Measurements from ENCODE around the gene RAB34.

The RAB34 gene

DNA sequence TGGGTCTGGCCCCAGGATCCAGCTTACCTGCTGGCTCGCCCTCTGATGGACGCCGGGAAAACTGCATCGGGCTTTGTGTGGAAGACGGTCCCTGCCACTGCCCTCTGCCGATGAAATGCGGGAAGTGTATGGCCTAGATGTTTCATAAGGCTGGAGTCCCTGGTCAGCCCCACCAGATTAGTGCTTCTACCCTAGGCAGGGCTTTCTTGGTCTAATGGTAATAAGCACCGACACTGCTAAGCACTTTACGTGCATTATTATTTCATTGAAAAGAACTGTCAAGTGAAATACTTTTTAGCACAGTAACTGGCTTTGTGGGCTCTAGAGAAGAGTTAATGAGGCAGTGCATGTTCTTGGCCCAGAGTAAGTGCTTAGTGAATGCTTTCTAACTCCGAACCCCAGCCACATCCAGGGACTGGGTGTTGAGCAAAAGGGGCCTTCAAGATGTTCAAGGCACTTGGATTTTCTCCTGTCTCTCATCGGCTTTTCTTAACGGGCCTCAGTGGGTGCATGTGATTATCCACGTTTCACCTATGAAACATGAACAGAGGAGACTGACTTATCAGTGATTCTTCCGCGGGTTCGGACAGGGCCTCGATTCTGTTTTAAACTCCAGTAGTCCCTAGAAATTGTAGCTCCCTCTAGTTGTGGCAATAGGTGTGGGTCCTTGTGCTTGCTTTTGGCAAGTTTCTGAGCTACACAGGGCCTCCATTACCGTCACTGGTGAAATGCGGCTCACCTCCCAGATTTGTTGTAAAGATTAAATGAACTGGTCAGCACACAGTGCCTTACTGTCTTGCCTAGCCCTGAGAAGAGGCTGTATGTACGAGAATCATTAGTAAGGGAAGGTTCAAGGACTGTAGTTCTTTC lies 32.7 kb upstream of the RAB34 start (continued):
- TF ChIP-seq GFI1B (tag by site-specific recombination; IDR thresholded peaks at IDR 0.05) (no peak), ZBTB48 (tag by site-specific recombination; IDR thresholded peaks at IDR 0.05) (peak; percentile 93), ZNF202 (tag by site-specific recombination; IDR thresholded peaks at IDR 0.05; ENCODE audit: borderline replicate concordance) (no peak), SCRT1 (tag by site-specific recombination; IDR thresholded peaks at IDR 0.05; ENCODE audit: borderline replicate concordance) (no peak), ZNF707 (tag by site-specific recombination; IDR thresholded peaks at IDR 0.05) (no peak), KLF7 (tag by site-specific recombination; IDR thresholded peaks at IDR 0.05; ENCODE audit: borderline replicate concordance) (no peak), ZNF571 (tag by site-specific recombination; IDR thresholded peaks at IDR 0.05) (no peak), ZNF391 (tag by site-specific recombination; IDR thresholded peaks at IDR 0.05; ENCODE audit: borderline replicate concordance, low read depth) (0 out of 2 replicates have a peak, but pooled peaks have one; percentile 32), GLI2 (tag by site-specific recombination; IDR thresholded peaks at IDR 0.05; ENCODE audit: borderline replicate concordance, low read depth) (no peak), ZNF311 (tag by site-specific recombination; IDR thresholded peaks at IDR 0.05; ENCODE audit: borderline replicate concordance) (no peak), ZBTB1 (tag by site-specific recombination; IDR thresholded peaks at IDR 0.05) (no peak)
- TF ChIP-seq, protein P1, sequence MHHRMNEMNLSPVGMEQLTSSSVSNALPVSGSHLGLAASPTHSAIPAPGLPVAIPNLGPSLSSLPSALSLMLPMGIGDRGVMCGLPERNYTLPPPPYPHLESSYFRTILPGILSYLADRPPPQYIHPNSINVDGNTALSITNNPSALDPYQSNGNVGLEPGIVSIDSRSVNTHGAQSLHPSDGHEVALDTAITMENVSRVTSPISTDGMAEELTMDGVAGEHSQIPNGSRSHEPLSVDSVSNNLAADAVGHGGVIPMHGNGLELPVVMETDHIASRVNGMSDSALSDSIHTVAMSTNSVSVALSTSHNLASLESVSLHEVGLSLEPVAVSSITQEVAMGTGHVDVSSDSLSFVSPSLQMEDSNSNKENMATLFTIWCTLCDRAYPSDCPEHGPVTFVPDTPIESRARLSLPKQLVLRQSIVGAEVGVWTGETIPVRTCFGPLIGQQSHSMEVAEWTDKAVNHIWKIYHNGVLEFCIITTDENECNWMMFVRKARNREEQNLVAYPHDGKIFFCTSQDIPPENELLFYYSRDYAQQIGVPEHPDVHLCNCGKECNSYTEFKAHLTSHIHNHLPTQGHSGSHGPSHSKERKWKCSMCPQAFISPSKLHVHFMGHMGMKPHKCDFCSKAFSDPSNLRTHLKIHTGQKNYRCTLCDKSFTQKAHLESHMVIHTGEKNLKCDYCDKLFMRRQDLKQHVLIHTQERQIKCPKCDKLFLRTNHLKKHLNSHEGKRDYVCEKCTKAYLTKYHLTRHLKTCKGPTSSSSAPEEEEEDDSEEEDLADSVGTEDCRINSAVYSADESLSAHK (tag by site-specific recombination; IDR thresholded peaks at IDR 0.05): no peak
- TF ChIP-seq, protein P2, sequence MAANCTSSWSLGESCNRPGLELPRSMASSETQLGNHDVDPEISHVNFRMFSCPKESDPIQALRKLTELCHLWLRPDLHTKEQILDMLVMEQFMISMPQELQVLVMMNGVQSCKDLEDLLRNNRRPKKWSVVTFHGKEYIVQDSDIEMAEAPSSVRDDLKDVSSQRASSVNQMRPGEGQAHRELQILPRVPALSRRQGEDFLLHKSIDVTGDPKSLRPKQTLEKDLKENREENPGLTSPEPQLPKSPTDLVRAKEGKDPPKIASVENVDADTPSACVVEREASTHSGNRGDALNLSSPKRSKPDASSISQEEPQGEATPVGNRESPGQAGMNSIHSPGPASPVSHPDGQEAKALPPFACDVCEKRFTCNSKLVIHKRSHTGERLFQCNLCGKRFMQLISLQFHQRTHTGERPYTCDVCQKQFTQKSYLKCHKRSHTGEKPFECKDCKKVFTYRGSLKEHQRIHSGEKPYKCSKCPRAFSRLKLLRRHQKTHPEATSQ (tag by site-specific recombination; IDR thresholded peaks at IDR 0.05): no peak

DNA sequence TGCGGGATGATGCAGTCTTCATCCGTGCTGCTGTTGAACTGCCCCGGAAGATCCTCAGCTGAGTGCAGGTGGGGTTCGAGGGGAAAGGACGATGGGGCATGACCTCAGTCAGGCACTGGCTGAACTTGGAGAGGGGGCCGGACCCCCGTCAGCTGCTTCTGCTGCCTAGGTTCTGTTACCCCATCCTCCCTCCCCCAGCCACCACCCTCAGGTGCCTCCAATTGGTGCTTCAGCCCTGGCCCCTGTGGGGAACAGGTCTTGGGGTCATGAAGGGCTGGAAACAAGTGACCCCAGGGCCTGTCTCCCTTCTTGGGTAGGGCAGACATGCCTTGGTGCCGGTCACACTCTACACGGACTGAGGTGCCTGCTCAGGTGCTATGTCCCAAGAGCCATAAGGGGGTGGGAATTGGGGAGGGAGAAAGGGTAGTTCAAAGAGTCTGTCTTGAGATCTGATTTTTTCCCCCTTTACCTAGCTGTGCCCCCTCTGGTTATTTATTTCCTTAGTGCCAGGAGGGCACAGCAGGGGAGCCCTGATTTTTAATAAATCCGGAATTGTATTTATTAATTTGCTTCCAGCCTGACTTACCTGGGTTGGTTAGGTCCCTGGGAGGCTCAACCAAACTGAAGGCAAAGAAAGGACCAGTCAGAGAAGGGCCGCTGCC lies 32.0 kb upstream of the RAB34 start:
- Histone ChIP-seq H3K4me1 (ENCODE audit: control insufficient read depth, insufficient read depth, low read length) (peaks cover 8% of the 10 kb centered on the region; the same call in 1 of the 2 replicates), H3K9me3 (ENCODE audit: control insufficient read depth, insufficient read depth, low read depth, low read length) (no peaks in the 10 kb centered on the region), H3K4me3 (ENCODE audit: low read depth, low read length) (no peak overlapping the region), H3K36me3 (ENCODE audit: control insufficient read depth in 2 of 2, insufficient read depth in 1 of 2, low read length in 2 of 2) (peaks cover 7 to 73% of the 10 kb centered on the region in 2 experiments; a peak in 2 of 3 replicates), H3K27ac (ENCODE audit: extremely low read depth, low read depth, low read length) (peak overlapping the region; percentile 12; the same call in 1 of the 2 replicates)
- ChIA-PET POLR2A (interaction anchor here (1.1 to 14.1 kb wide), 5 partner anchors 11 to 39 kb away, joined by 3 to 448 read pairs (median 3); partner anchors contain the start of genes NEK8, PROCA1, RPL23A and TLCD1), CTCF (interaction anchor here (0.5 to 16.7 kb wide), 29 partner anchors 8 to 1453 kb away, joined by 3 to 445 read pairs (median 3); partner anchors contain the start of genes BLTP2, DHRS13, NEK8 and PROCA1)
- TF ChIP-seq ZNF423 (tag by site-specific recombination; IDR thresholded peaks at IDR 0.05) (no peak), ZNF221 (tag by site-specific recombination; IDR thresholded peaks at IDR 0.05; ENCODE audit: borderline replicate concordance) (no peak), ZNF473 (tag by site-specific recombination; IDR thresholded peaks at IDR 0.05) (no peak), ZNF121 (tag by site-specific recombination; IDR thresholded peaks at IDR 0.05) (no peak), ZNF707 (tag by site-specific recombination; IDR thresholded peaks at IDR 0.05) (no peak)
- TF ChIP-seq, protein P3, sequence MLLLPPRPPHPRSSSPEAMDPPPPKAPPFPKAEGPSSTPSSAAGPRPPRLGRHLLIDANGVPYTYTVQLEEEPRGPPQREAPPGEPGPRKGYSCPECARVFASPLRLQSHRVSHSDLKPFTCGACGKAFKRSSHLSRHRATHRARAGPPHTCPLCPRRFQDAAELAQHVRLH (tag by site-specific recombination; IDR thresholded peaks at IDR 0.05): no peak
- TF ChIP-seq, protein P4, sequence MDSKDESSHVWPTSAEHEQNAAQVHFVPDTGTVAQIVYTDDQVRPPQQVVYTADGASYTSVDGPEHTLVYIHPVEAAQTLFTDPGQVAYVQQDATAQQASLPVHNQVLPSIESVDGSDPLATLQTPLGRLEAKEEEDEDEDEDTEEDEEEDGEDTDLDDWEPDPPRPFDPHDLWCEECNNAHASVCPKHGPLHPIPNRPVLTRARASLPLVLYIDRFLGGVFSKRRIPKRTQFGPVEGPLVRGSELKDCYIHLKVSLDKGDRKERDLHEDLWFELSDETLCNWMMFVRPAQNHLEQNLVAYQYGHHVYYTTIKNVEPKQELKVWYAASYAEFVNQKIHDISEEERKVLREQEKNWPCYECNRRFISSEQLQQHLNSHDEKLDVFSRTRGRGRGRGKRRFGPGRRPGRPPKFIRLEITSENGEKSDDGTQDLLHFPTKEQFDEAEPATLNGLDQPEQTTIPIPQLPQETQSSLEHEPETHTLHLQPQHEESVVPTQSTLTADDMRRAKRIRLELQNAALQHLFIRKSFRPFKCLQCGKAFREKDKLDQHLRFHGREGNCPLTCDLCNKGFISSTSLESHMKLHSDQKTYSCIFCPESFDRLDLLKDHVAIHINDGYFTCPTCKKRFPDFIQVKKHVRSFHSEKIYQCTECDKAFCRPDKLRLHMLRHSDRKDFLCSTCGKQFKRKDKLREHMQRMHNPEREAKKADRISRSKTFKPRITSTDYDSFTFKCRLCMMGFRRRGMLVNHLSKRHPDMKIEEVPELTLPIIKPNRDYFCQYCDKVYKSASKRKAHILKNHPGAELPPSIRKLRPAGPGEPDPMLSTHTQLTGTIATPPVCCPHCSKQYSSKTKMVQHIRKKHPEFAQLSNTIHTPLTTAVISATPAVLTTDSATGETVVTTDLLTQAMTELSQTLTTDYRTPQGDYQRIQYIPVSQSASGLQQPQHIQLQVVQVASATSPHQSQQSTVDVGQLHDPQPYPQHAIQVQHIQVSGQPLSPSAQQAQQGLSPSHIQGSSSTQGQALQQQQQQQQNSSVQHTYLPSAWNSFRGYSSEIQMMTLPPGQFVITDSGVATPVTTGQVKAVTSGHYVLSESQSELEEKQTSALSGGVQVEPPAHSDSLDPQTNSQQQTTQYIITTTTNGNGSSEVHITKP (tag by site-specific recombination; IDR thresholded peaks at IDR 0.05): peak; percentile 53; the same call in 1 of the 2 replicates

Measured in HEK293 (cell line).